IMR-90 (cell line): ENCODE measurements around the gene PARP12. TPM values are rescaled to one million over a fixed set of nuclear protein-coding genes. Genes with fewer than 3 reads are reported as not detected.

Source experiments
- ATAC-seq: fragments of 200-7000 bp; cut with Tn5 transposase; 2 replicates; pipeline ENCODE4 v1.9.1; 2020; ENCODE audit warnings: low read depth, mild to moderate bottlenecking, moderate library complexity
- BruUV-seq: library from RNA; stranded (reverse); fragments of 400-500 nt; replicated peaks from 2 replicates; lab custom pipeline; 2021; lab: Mats Ljungman, UMichigan
- CTCF ChIA-PET: fragments of 300-600 bp; formaldehyde crosslinking; extraction: SDS; loops from one replicate; lab custom pipeline; 2021; ENCODE audit warnings: antibody characterized with exemption; lab: Yijun Ruan, JAX
- POLR2A ChIA-PET: fragments of 300-600 bp; sonication (Branson Sonifier 250); formaldehyde crosslinking; loops from one replicate; lab custom pipeline; 2022; ENCODE audit warnings: antibody characterized with exemption; ENCODE audit not compliant: unreplicated experiment; lab: Charles Lee
- DNase-seq: peaks from one replicate; pipeline ENCODE4 v3.0.0; 2013
- H2AFZ ChIP-seq: replicated peaks from 2 replicates; pipeline ENCODE3; 2013; ENCODE audit warnings: low read length, mild to moderate bottlenecking; ENCODE audit not compliant: poor library complexity
- H2AK5ac ChIP-seq: 2 replicates; pipeline ENCODE4 v1.6.1; 2013; ENCODE audit warnings: low read depth, low read length, inconsistent platforms
- H2AK9ac ChIP-seq: replicated peaks from 2 replicates; pipeline ENCODE3; 2013; ENCODE audit warnings: mild to moderate bottlenecking, low read depth, low read length, moderate library complexity; ENCODE audit not compliant: poor library complexity
- H2BK120ac ChIP-seq: 2 replicates; pipeline ENCODE4 v1.6.1; 2013; ENCODE audit warnings: low read depth, low read length, inconsistent platforms
- H2BK15ac ChIP-seq: 3 replicates; pipeline ENCODE4 v1.6.1; 2013; ENCODE audit warnings: low read depth, low read length, inconsistent platforms
- H2BK20ac ChIP-seq: 2 replicates; pipeline ENCODE4 v1.6.1; 2013; ENCODE audit warnings: low read depth, mild to moderate bottlenecking, inconsistent platforms, low read length, moderate library complexity
- H2BK5ac ChIP-seq: 2 replicates; pipeline ENCODE4 v1.6.1; 2013; ENCODE audit warnings: mild to moderate bottlenecking, low read depth, low read length, inconsistent platforms; ENCODE audit not compliant: poor library complexity, severe bottlenecking
- H3K14ac ChIP-seq: replicated peaks from 2 replicates; pipeline ENCODE4 v1.6.1; 2013; ENCODE audit warnings: low read depth, low read length, inconsistent platforms
- H3K18ac ChIP-seq: 2 replicates; pipeline ENCODE4 v1.6.1; 2013; ENCODE audit warnings: low read depth, low read length, control low read depth
- H3K23ac ChIP-seq: 2 replicates; pipeline ENCODE4 v1.6.1; 2013; ENCODE audit warnings: low read depth, low read length, inconsistent platforms
- H3K27ac ChIP-seq: 2 replicates; pipeline ENCODE4 v1.5.1; 2013; ENCODE audit warnings: mild to moderate bottlenecking, control low read depth, low read length; ENCODE audit not compliant: insufficient read depth
- H3K27me3 ChIP-seq: 2 replicates; pipeline ENCODE4 v1.6.1; 2013; ENCODE audit warnings: low read length; ENCODE audit not compliant: control insufficient read depth, insufficient read depth
- H3K36me3 ChIP-seq: 2 replicates; pipeline ENCODE4 v1.6.1; 2013; ENCODE audit warnings: low read length, mixed read lengths; ENCODE audit not compliant: control insufficient read depth, insufficient read depth
- H3K4ac ChIP-seq: 2 replicates; pipeline ENCODE4 v1.6.1; 2013; ENCODE audit warnings: low read depth, low read length, inconsistent platforms
- H3K4me1 ChIP-seq: 2 replicates; pipeline ENCODE4 v1.6.1; 2013; ENCODE audit warnings: low read length, mixed read lengths; ENCODE audit not compliant: control insufficient read depth, insufficient read depth
- H3K4me2 ChIP-seq: 2 replicates; pipeline ENCODE4 v1.6.1; 2013; ENCODE audit warnings: low read depth, mild to moderate bottlenecking, control low read depth, low read length, moderate library complexity
- H3K4me3 ChIP-seq: 2 replicates; pipeline ENCODE4 v1.5.1; 2013; ENCODE audit warnings: low read depth, mild to moderate bottlenecking, control low read depth, low read length, moderate library complexity; ENCODE audit not compliant: insufficient read depth
- H3K56ac ChIP-seq: 2 replicates; pipeline ENCODE4 v1.6.1; 2013; ENCODE audit warnings: low read length, inconsistent platforms; ENCODE audit not compliant: insufficient read depth; ENCODE audit errors: extremely low read depth
- H3K79me1 ChIP-seq, 2 experiments: 2 replicates each; pipeline ENCODE4 v1.6.1; 2013; ENCODE audit warnings: low read length in 2 of 2, inconsistent platforms in 1 of 2, low read depth in 1 of 2
- H3K9ac ChIP-seq: 2 replicates; pipeline ENCODE4 v1.6.1; 2013; ENCODE audit warnings: low read depth, low read length, control low read depth
- H3K9me1 ChIP-seq: 2 replicates; pipeline ENCODE4 v1.6.1; 2013; ENCODE audit warnings: low read length, inconsistent platforms; ENCODE audit not compliant: insufficient read depth
- H3K9me3 ChIP-seq: 2 replicates; pipeline ENCODE4 v1.6.1; 2013; ENCODE audit warnings: low read length; ENCODE audit not compliant: control insufficient read depth, insufficient read depth
- H4K20me1 ChIP-seq: 2 replicates; pipeline ENCODE4 v1.6.1; 2013; ENCODE audit warnings: low read length, inconsistent platforms; ENCODE audit not compliant: insufficient read depth
- H4K5ac ChIP-seq: 2 replicates; pipeline ENCODE4 v1.6.1; 2013; ENCODE audit warnings: mild to moderate bottlenecking, low read depth, low read length, control low read depth
- H4K8ac ChIP-seq, 2 experiments: 2 replicates each; pipeline ENCODE4 v1.6.1; 2013; ENCODE audit warnings: low read depth in 2 of 2, low read length in 2 of 2, control low read depth in 1 of 2, inconsistent platforms in 1 of 2
- H4K91ac ChIP-seq: 2 replicates; pipeline ENCODE4 v1.6.1; 2013; ENCODE audit warnings: low read depth, low read length, inconsistent platforms; ENCODE audit not compliant: insufficient read depth
- BHLHE40 ChIP-seq: fragments of 150-350 bp; IDR thresholded peaks from 2 replicates; pipeline ENCODE4 v1.6.1; 2016; ENCODE audit warnings: mild to moderate bottlenecking, low read depth, low read length
- CHD1 ChIP-seq: IDR thresholded peaks from 2 replicates; pipeline ENCODE4 v1.6.1; 2012; ENCODE audit warnings: low read depth, low read length, improper control_type of control experiment
- FOS ChIP-seq: fragments of 150-350 bp; IDR thresholded peaks from 2 replicates; pipeline ENCODE4 v1.6.1; 2016; ENCODE audit warnings: low read depth, low read length
- MAFK ChIP-seq: IDR thresholded peaks from 2 replicates; pipeline ENCODE4 v1.6.1; 2012; ENCODE audit warnings: low read depth, low read length, improper control_type of control experiment
- MXI1 ChIP-seq: IDR thresholded peaks from 2 replicates; pipeline ENCODE4 v1.6.1; 2012; ENCODE audit warnings: low read depth, mild to moderate bottlenecking, low read length, moderate library complexity, borderline replicate concordance
- NFE2L2 ChIP-seq: fragments of 150-350 bp; IDR thresholded peaks from 2 replicates; pipeline ENCODE4 v1.6.1; 2016; ENCODE audit warnings: low read depth, mild to moderate bottlenecking, low read length
- RAD21 ChIP-seq: IDR thresholded peaks from 2 replicates; pipeline ENCODE4 v1.6.1; 2012; ENCODE audit warnings: low read length, improper control_type of control experiment
- RCOR1 ChIP-seq: IDR thresholded peaks from 2 replicates; pipeline ENCODE4 v1.6.1; 2012; ENCODE audit warnings: mild to moderate bottlenecking, low read length, improper control_type of control experiment; ENCODE audit not compliant: insufficient replicate concordance
- RFX5 ChIP-seq: IDR thresholded peaks from 2 replicates; pipeline ENCODE4 v1.8.0; 2012; ENCODE audit warnings: low read depth, mild to moderate bottlenecking, low read length, moderate library complexity
- WGBS, 2 experiments: methylation state at CpG; one replicate each; pipeline versions ENCODE4 v1.1.5 to v1.1.7; 2013; ENCODE audit warnings: missing lambda C conversion rate in 2 of 2; ENCODE audit not compliant: insufficient read length in 1 of 2; ENCODE audit errors: extremely low coverage in 2 of 2; 5-methylcytosine and 5-hydroxymethylcytosine counted together
- dilution Hi-C: fragments of 300-500 bp; cut with HindIII; formaldehyde crosslinking; loops from one replicate; pipeline ENCODE4 v1.14.3; 2018; ENCODE audit warnings: low sequenced_read_pairs; ENCODE audit not compliant: unreplicated experiment
- in situ Hi-C: fragments of 300-500 bp; cut with MboI; formaldehyde crosslinking; loops from 3 replicates; pipeline ENCODE4 v1.14.3; 2019; ENCODE audit warnings: low sequenced_read_pairs, inconsistent platforms, mixed read lengths
- intact Hi-C: fragments of 100-400 bp; cut with micrococcal nuclease; formaldehyde crosslinking; loops from 2 replicates; pipeline ENCODE4 v1.10.0; 2022
- polyA plus RNA-seq, 3 experiments: library from polyadenylated mRNA; depleted of rRNA; stranded (reverse); fragments of >200 nt; gene quantifications; 2 replicates each; pipeline ENCODE4 v1.2.3, GENCODE V29; 2012; ENCODE audit warnings: low replicate concordance in 1 of 3
- total RNA-seq: library from RNA; depleted of rRNA; stranded (reverse); fragments of >200 nt; gene quantifications from 2 replicates; pipeline ENCODE4 v1.2.3, GENCODE V29; 2012
- TF ChIP-seq, protein P1 (sequence below): fragments of 150-350 bp; IDR thresholded peaks from 2 replicates; pipeline ENCODE4 v1.6.1; 2017; ENCODE audit warnings: mild to moderate bottlenecking, antibody characterized with exemption, low read length, low read depth
- TF ChIP-seq, protein P2 (sequence below): conservative IDR thresholded peaks from 2 replicates; pipeline ENCODE4 v1.5.1; 2012; ENCODE audit warnings: mild to moderate bottlenecking, low read depth, low read length, improper control_type of control experiment

PARP12 gene
- total and polyA plus RNA-seq, 2 of the 4 experiments (the other 2 are of a cell fraction): 7.2 to 11.3 TPM

DNA sequence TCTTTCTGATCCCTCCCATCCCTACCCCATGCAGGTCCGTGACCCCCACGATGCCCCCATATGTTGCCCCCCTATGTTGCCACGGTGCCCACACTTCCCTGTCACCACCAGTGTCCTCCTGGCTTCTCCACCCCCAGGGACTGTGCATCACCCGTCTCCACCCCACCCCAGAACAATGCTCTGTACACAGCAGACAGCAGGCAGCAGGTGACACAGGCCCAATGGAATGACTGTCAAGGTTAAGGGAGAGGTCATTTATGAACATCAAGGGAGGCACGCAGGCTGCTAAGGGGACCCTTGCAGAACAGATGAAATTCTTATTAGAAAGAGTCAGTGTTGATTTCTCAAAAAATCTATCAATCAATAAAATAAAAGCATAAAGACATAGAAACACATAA is 71.5 kb downstream of the PARP12 start:
- no peak for ATAC-seq
- no peak overlapping the region for H2AK9ac ChIP-seq

More for the DNA sequence above, 71.5 kb downstream of the PARP12 start:
- ChIA-PET POLR2A (no interaction called here), CTCF (no interaction called here)
- H3K4me3 ChIP-seq: no peak overlapping the region
- H3K36me3 ChIP-seq: no peaks in the 10 kb centered on the region
- H4K5ac ChIP-seq: no peak overlapping the region
- H4K91ac ChIP-seq: no peak overlapping the region
- no peak for TF ChIP-seq RCOR1
- TF ChIP-seq MXI1: no peak
- TF ChIP-seq, protein P1, sequence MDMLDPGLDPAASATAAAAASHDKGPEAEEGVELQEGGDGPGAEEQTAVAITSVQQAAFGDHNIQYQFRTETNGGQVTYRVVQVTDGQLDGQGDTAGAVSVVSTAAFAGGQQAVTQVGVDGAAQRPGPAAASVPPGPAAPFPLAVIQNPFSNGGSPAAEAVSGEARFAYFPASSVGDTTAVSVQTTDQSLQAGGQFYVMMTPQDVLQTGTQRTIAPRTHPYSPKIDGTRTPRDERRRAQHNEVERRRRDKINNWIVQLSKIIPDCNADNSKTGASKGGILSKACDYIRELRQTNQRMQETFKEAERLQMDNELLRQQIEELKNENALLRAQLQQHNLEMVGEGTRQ: no peak
- TF ChIP-seq CHD1: no peak
- TF ChIP-seq RAD21: no peak
- no peak for TF ChIP-seq RFX5
- no peak for TF ChIP-seq NFE2L2
- no peak for TF ChIP-seq BHLHE40
- no peak for TF ChIP-seq FOS
- no peak for TF ChIP-seq MAFK
- TF ChIP-seq, protein P2, sequence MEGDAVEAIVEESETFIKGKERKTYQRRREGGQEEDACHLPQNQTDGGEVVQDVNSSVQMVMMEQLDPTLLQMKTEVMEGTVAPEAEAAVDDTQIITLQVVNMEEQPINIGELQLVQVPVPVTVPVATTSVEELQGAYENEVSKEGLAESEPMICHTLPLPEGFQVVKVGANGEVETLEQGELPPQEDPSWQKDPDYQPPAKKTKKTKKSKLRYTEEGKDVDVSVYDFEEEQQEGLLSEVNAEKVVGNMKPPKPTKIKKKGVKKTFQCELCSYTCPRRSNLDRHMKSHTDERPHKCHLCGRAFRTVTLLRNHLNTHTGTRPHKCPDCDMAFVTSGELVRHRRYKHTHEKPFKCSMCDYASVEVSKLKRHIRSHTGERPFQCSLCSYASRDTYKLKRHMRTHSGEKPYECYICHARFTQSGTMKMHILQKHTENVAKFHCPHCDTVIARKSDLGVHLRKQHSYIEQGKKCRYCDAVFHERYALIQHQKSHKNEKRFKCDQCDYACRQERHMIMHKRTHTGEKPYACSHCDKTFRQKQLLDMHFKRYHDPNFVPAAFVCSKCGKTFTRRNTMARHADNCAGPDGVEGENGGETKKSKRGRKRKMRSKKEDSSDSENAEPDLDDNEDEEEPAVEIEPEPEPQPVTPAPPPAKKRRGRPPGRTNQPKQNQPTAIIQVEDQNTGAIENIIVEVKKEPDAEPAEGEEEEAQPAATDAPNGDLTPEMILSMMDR: no peak
- no peak overlapping the region for H2BK15ac ChIP-seq
- no peak overlapping the region for H2BK20ac ChIP-seq
- H3K4ac ChIP-seq: no peak overlapping the region
- no peak overlapping the region for H4K8ac ChIP-seq
- in situ Hi-C loops (no loop called here), intact Hi-C loops (no loop called here), dilution Hi-C loops (no loop called here)
- no peak overlapping the region for H2BK120ac ChIP-seq
- H2AK5ac ChIP-seq: no peak overlapping the region
- H2BK5ac ChIP-seq: no peak overlapping the region
- H3K79me1 ChIP-seq: 0 out of 4 replicates have a peak, but pooled peaks cover 0 to 3% of the 10 kb centered on the region in 2 experiments
- H3K23ac ChIP-seq: no peak overlapping the region
- DNase-seq: no peak
- no peak overlapping the region for H3K9ac ChIP-seq
- H3K4me2 ChIP-seq: no peak overlapping the region
- no CpG with 5 or more reads among the region's 5 CpGs for WGBS, 2 experiments
- no peak overlapping the region for H2AFZ ChIP-seq
- H3K27me3 ChIP-seq: no peaks in the 10 kb centered on the region; the same call in 1 of the 2 replicates
- no peak overlapping the region for H3K27ac ChIP-seq
- no TSS peak for BruUV-seq
- no peak overlapping the region for H3K14ac ChIP-seq
- H3K4me1 ChIP-seq: peaks cover 15% of the 10 kb centered on the region
- H3K56ac ChIP-seq: no peak overlapping the region
- no peaks in the 10 kb centered on the region for H4K20me1 ChIP-seq
- no peak overlapping the region for H3K18ac ChIP-seq
- peaks cover 22% of the 10 kb centered on the region for H3K9me1 ChIP-seq
- no peaks in the 10 kb centered on the region for H3K9me3 ChIP-seq
